ENCODE measurements around the gene VWA8.

VWA8 gene

GRCh38 chr13:41608111-41608838 is 352.6 kb downstream of the VWA8 start:
- Histone ChIP-seq H3K9me3 (replicated peaks in 1 of 11) (no peaks in the 10 kb centered on the region), H3K9ac (no peak overlapping the region)
- TF ChIP-seq Cebpa-rat (IDR thresholded peaks at IDR 0.05): no peak

GRCh38 chr13:41606646-41607045 is 354.3 kb downstream of the VWA8 start:
- peaks cover 0 to 42% (median 12%) of the 10 kb centered on the region in 11 experiments; a peak in 12 of 22 replicates for H3K36me3 ChIP-seq
- H3K4me2 ChIP-seq: no peak overlapping the region
- no peak overlapping the region for H3K4me3 ChIP-seq
- no peaks in the 10 kb centered on the region for H3K4me1 ChIP-seq
- H3K9ac ChIP-seq: no peak overlapping the region
- H3K27me3 ChIP-seq: no peaks in the 10 kb centered on the region
- no peaks in the 10 kb centered on the region for H4K20me1 ChIP-seq
- H3K9me3 ChIP-seq (replicated peaks in 1 of 11): no peaks in the 10 kb centered on the region
- H3K27ac ChIP-seq: no peak overlapping the region
- no peak for TF ChIP-seq Cebpa-rat (IDR thresholded peaks at IDR 0.05)

More at GRCh38 chr13:41608111-41608838, 352.6 kb downstream of the VWA8 start:
- no peaks in the 10 kb centered on the region for H4K20me1 ChIP-seq
- H3K27me3 ChIP-seq: no peaks in the 10 kb centered on the region
- no peak overlapping the region for H3K4me3 ChIP-seq
- no peak overlapping the region for H3K4me2 ChIP-seq
- peaks cover 0 to 46% (median 12%) of the 10 kb centered on the region in 11 experiments; a peak in 12 of 22 replicates for H3K36me3 ChIP-seq
- H3K4me1 ChIP-seq: no peaks in the 10 kb centered on the region
- no peak overlapping the region for H3K27ac ChIP-seq

GRCh38 chr13:41605319-41606285 is 355.3 kb downstream of the VWA8 start:
- no peaks in the 10 kb centered on the region for H3K9me3 ChIP-seq (replicated peaks in 1 of 11)
- TF ChIP-seq Cebpa-rat (IDR thresholded peaks at IDR 0.05): no peak
- H3K27me3 ChIP-seq: no peaks in the 10 kb centered on the region
- H4K20me1 ChIP-seq: no peaks in the 10 kb centered on the region
- peaks cover 0 to 32% (median 8%) of the 10 kb centered on the region in 11 experiments; a peak in 11 of 22 replicates for H3K36me3 ChIP-seq
- H3K9ac ChIP-seq: no peak overlapping the region
- no peak overlapping the region for H3K27ac ChIP-seq
- H3K4me2 ChIP-seq: no peak overlapping the region
- H3K4me1 ChIP-seq: no peaks in the 10 kb centered on the region
- no peak overlapping the region for H3K4me3 ChIP-seq

GRCh38 chr13:41603917-41604316 is 357.0 kb downstream of the VWA8 start:
- Histone ChIP-seq H3K4me3 (no peak overlapping the region), H3K9ac (no peak overlapping the region), H3K36me3 (peaks cover 0 to 22% (median 3%) of the 10 kb centered on the region in 11 experiments; a peak in 6 of 22 replicates), H3K27me3 (no peaks in the 10 kb centered on the region), H4K20me1 (no peaks in the 10 kb centered on the region), H3K4me2 (no peak overlapping the region), H3K27ac (no peak overlapping the region), H3K9me3 (replicated peaks in 1 of 11) (no peaks in the 10 kb centered on the region), H3K4me1 (no peaks in the 10 kb centered on the region)
- no peak for TF ChIP-seq Cebpa-rat (IDR thresholded peaks at IDR 0.05)

GRCh38 chr13:41601718-41602445 is 359.0 kb downstream of the VWA8 start:
- H3K9me3 ChIP-seq (replicated peaks in 1 of 11): no peaks in the 10 kb centered on the region
- no peaks in the 10 kb centered on the region for H3K4me1 ChIP-seq
- no peak overlapping the region for H3K27ac ChIP-seq
- H3K4me3 ChIP-seq: no peak overlapping the region
- H3K36me3 ChIP-seq: peaks cover 0 to 21% (median 3%) of the 10 kb centered on the region in 11 experiments; a peak in 4 of 22 replicates
- H3K4me2 ChIP-seq: no peak overlapping the region
- TF ChIP-seq Cebpa-rat (IDR thresholded peaks at IDR 0.05): no peak
- no peak overlapping the region for H3K9ac ChIP-seq
- H3K27me3 ChIP-seq: no peaks in the 10 kb centered on the region
- no peaks in the 10 kb centered on the region for H4K20me1 ChIP-seq

- Histone ChIP-seq H3K27me3 (no peaks in the 10 kb centered on the region), H3K9me3 (replicated peaks in 1 of 11) (no peaks in the 10 kb centered on the region), H3K9ac (no peak overlapping the region), H4K20me1 (no peaks in the 10 kb centered on the region), H3K4me2 (no peak overlapping the region), H3K4me1 (no peaks in the 10 kb centered on the region), H3K27ac (no peak overlapping the region), H3K4me3 (no peak overlapping the region), H3K36me3 (peaks cover 0 to 11% (median 0%) of the 10 kb centered on the region in 11 experiments; a peak in 2 of 22 replicates)
- no peak for TF ChIP-seq Cebpa-rat (IDR thresholded peaks at IDR 0.05)
Measured at GRCh38 chr13:41599619-41600018, 361.3 kb downstream of the VWA8 start.

- Histone ChIP-seq H3K4me2 (no peak overlapping the region), H4K20me1 (no peaks in the 10 kb centered on the region), H3K36me3 (0 out of 22 replicates have a peak, but pooled peaks cover 0 to 11% (median 0%) of the 10 kb centered on the region in 11 experiments), H3K4me1 (no peaks in the 10 kb centered on the region), H3K27me3 (no peaks in the 10 kb centered on the region), H3K27ac (no peak overlapping the region), H3K9me3 (replicated peaks in 1 of 11) (0 out of 22 replicates have a peak, but pooled peaks cover 0 to 3% (median 0%) of the 10 kb centered on the region in 11 experiments), H3K4me3 (no peak overlapping the region), H3K9ac (no peak overlapping the region)
- TF ChIP-seq Cebpa-rat (IDR thresholded peaks at IDR 0.05): no peak
Measured at GRCh38 chr13:41597348-41598041, 363.4 kb downstream of the VWA8 start.

GRCh38 chr13:41596190-41596589 is 364.7 kb downstream of the VWA8 start:
- H3K9ac ChIP-seq: no peak overlapping the region
- H3K27me3 ChIP-seq: no peaks in the 10 kb centered on the region
- no peak overlapping the region for H3K4me3 ChIP-seq
- no peak overlapping the region for H3K4me2 ChIP-seq
- H3K4me1 ChIP-seq: no peaks in the 10 kb centered on the region
- 0 out of 22 replicates have a peak, but pooled peaks cover 0 to 11% (median 0%) of the 10 kb centered on the region in 11 experiments for H3K36me3 ChIP-seq
- TF ChIP-seq Cebpa-rat (IDR thresholded peaks at IDR 0.05): no peak
- no peak overlapping the region for H3K27ac ChIP-seq
- H3K9me3 ChIP-seq (replicated peaks in 1 of 11): 0 out of 22 replicates have a peak, but pooled peaks cover 0 to 3% (median 0%) of the 10 kb centered on the region in 11 experiments
- H4K20me1 ChIP-seq: no peaks in the 10 kb centered on the region
